Measurements from ENCODE around the gene DGKQ. TPM values are rescaled to one million over a fixed set of nuclear protein-coding genes. Genes with fewer than 3 reads are reported as not detected.

Gene DGKQ
- total and polyA plus RNA-seq, 2 of the 13 experiments (the other 11 are each of a cell fraction or from before 2014, with no cell fraction given), result 4.5 to 7.2 TPM

- TF ChIP-seq, protein P1, sequence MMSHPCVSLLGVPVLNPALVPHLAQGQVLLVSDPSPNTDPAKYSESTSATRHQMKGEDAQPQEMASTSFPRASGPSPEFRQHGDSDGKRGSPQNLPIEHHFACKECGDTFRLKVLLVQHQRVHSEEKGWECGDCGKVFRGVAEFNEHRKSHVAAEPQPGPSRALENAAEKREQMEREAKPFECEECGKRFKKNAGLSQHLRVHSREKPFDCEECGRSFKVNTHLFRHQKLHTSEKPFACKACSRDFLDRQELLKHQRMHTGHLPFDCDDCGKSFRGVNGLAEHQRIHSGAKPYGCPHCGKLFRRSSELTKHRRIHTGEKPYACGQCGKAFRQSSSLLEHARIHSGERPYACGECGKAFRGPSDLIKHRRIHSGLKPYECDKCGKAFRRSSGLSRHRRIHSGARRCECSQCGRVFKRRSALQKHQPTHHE (CRISPR knock-in tag; IDR thresholded peaks at IDR 0.05; ENCODE audit: borderline replicate concordance), result no peak
- TF ChIP-seq CHD4 (IDR thresholded peaks at IDR 0.05; ENCODE audit: borderline replicate concordance, low read length) (0 out of 2 replicates have a peak, but pooled peaks have one; percentile 24), THAP7 (CRISPR knock-in tag; IDR thresholded peaks at IDR 0.05) (0 out of 2 replicates have a peak, but pooled peaks have one; percentile 48), SPEN (CRISPR knock-in tag; IDR thresholded peaks at IDR 0.05; ENCODE audit: low read depth) (peak; percentile 37; the same call in 1 of the 2 replicates), ZNF136 (CRISPR knock-in tag; IDR thresholded peaks at IDR 0.05; ENCODE audit: low read depth) (0 out of 2 replicates have a peak, but pooled peaks have one; percentile 54), GATAD2A (CRISPR knock-in tag; IDR thresholded peaks at IDR 0.05) (peak; percentile 47), ZNF784 (CRISPR knock-in tag; IDR thresholded peaks at IDR 0.05; ENCODE audit: borderline replicate concordance) (0 out of 2 replicates have a peak, but pooled peaks have one; percentile 60), ZNF451 (CRISPR knock-in tag; IDR thresholded peaks at IDR 0.05) (0 out of 2 replicates have a peak, but pooled peaks have one; percentile 54), NR2C2 (CRISPR knock-in tag; IDR thresholded peaks at IDR 0.05; ENCODE audit: borderline replicate concordance) (peak; percentile 41; the same call in 1 of the 2 replicates), HNF4A (CRISPR knock-in tag; IDR thresholded peaks at IDR 0.05) (peak; percentile 50; the same call in 1 of the 2 replicates), PHB2 (IDR thresholded peaks at IDR 0.05; ENCODE audit: partially characterized antibody) (no peak), USF2 (IDR thresholded peaks at IDR 0.05; ENCODE audit: low read depth, low read length) (no peak), USF2 (CRISPR knock-in tag; IDR thresholded peaks at IDR 0.05; ENCODE audit: borderline replicate concordance) (no peak), ATF1 (CRISPR knock-in tag; IDR thresholded peaks at IDR 0.05) (no peak), HES4 (CRISPR knock-in tag; IDR thresholded peaks at IDR 0.05; ENCODE audit: borderline replicate concordance) (0 out of 2 replicates have a peak, but pooled peaks have one; percentile 47), HMG20B (CRISPR knock-in tag; conservative IDR thresholded peaks at IDR 0.05) (0 out of 2 replicates have a peak, but pooled peaks have one; percentile 20), ATAD3A (CRISPR knock-in tag; IDR thresholded peaks at IDR 0.05) (no peak), ZNF430 (CRISPR knock-in tag; IDR thresholded peaks at IDR 0.05) (peak; percentile 60; the same call in 1 of the 2 replicates)
- TF ChIP-seq, protein P2, sequence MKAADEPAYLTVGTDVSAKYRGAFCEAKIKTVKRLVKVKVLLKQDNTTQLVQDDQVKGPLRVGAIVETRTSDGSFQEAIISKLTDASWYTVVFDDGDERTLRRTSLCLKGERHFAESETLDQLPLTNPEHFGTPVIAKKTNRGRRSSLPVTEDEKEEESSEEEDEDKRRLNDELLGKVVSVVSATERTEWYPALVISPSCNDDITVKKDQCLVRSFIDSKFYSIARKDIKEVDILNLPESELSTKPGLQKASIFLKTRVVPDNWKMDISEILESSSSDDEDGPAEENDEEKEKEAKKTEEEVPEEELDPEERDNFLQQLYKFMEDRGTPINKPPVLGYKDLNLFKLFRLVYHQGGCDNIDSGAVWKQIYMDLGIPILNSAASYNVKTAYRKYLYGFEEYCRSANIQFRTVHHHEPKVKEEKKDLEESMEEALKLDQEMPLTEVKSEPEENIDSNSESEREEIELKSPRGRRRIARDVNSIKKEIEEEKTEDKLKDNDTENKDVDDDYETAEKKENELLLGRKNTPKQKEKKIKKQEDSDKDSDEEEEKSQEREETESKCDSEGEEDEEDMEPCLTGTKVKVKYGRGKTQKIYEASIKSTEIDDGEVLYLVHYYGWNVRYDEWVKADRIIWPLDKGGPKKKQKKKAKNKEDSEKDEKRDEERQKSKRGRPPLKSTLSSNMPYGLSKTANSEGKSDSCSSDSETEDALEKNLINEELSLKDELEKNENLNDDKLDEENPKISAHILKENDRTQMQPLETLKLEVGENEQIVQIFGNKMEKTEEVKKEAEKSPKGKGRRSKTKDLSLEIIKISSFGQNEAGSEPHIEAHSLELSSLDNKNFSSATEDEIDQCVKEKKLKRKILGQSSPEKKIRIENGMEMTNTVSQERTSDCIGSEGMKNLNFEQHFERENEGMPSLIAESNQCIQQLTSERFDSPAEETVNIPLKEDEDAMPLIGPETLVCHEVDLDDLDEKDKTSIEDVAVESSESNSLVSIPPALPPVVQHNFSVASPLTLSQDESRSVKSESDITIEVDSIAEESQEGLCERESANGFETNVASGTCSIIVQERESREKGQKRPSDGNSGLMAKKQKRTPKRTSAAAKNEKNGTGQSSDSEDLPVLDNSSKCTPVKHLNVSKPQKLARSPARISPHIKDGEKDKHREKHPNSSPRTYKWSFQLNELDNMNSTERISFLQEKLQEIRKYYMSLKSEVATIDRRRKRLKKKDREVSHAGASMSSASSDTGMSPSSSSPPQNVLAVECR (CRISPR knock-in tag; IDR thresholded peaks at IDR 0.05; ENCODE audit: borderline replicate concordance), result peak; percentile 51; the same call in 1 of the 2 replicates
Measured at GRCh38 chr4:1014291-1015167, 41.2 kb upstream of the DGKQ start (continued).
